GM18511 (cell line): Measurements from ENCODE around the gene FBXW8.

ENCODE experiments used
- ATAC-seq: cut with Tn5 transposase; IDR thresholded peaks from one replicate; pipeline ENCODE4 v1.9.1; 2021; ENCODE audit warnings: mild to moderate bottlenecking, moderate library complexity; ENCODE audit not compliant: unreplicated experiment

Gene FBXW8

DNA sequence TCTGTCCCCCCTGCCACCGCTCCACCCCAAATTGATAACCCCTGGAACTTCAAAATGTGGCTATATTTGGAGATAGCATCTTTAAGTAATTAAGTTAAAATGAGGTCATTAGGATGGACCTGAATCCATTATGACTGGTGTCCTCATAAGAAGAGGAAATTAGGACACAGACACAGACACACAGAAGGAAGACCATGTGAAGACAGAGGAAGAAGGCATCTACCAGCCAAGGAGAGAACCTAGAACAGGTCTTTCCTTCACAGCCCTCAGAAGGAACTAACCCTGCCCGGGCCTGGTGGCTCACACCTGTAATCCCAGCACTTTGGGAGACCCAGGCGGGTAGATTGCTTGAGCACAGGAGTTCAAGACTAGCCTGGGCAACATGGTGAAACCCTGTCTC is 25.9 kb upstream of the FBXW8 start:
- no peak for ATAC-seq

DNA sequence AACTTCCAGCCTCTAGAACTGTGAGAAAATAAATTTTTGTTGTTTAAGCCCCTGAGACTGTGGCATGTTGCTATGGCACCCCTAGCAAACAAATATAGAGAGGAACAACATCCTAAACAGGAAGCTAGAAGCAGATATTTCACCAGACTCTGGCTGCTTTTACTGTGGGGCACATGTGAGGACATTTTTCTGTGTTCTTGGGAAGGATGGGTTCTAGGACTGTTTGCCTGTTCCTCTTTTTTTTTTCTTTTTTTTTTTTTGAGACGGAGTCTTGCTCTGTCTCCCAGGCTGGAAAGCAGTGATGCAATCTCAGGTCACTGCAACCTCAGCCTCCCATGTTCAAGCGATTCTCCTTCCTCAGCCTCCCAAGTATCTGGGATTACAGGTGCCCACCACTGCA is 25.3 kb upstream of the FBXW8 start:
- ATAC-seq = no peak

DNA sequence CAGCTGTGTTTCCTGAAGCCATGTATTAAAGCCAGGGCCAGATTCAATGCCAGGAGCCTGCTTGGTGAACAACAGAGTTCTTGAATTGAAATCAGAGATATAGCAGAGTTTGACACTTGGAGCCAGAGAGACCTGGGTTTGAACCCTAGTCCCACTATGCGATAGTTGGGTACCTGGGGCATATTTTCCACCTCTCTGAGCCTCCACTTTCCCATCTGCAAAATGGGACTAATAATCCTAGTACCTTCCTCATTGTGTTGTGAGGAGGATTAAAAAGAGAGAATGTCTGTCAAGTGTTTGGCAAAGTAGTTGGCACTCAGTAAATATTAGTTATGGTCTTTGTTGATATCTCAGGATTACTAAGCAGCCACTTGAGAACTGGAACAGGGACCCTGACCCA is 23.5 kb upstream of the FBXW8 start:
- no peak for ATAC-seq

DNA sequence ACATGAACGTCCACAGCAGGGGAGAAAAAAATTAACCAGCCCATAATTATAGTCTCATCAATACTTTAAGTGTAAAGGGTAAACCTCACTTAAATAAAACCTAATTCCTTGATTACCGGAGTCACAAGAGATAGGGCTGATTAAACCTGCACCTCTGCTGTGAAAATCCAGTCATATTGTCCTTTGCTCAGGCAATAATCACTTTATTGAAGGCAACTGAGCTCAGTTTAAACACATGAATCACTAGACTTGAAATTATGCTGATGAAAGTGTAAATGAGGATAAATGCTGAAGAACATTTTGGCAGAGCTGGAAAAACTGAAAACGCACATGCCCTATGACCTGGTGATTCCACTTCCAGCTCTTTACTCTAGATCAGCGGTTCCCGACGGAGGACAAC is 22.9 kb upstream of the FBXW8 start:
- ATAC-seq = no peak

DNA sequence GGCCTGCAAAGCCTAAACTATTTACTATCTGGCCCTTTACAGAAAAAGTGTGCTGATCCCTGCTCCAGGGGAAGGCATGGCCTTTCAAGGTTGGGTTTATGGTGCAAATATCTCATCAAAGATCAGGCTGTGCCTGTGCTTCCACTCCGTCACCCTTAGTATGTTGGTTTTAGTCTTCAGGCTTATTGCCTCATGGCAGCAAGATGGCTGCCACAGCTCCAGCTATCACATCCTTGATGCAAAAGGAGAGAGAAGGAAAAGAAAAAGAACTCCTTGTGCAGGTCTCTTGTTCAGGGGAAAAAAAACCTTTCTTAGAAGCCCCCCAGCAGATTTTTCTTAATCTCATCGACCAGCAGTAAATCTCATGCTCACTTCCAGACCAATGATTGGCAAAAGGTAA is 20.4 kb upstream of the FBXW8 start:
- no peak for ATAC-seq

DNA sequence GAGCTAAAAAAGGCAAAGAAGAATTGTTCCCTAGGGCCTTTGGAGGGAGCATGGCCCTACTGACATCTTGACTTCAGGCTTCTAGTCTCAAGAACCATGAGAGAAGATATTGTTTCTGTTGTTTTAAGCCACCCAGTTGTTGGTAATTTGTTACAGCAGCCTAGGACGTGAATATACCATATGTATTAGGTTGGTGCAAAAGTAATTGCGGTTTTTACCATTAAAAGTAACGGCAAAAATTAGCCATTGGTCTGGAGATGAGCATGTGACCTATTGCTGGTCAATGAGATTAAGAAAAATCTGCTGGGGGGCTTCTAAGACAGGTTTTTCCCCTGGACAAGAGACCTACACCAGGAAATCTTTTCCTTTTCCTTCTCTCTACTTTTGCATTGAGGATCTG is 19.7 kb upstream of the FBXW8 start:
- ATAC-seq = no peak

DNA sequence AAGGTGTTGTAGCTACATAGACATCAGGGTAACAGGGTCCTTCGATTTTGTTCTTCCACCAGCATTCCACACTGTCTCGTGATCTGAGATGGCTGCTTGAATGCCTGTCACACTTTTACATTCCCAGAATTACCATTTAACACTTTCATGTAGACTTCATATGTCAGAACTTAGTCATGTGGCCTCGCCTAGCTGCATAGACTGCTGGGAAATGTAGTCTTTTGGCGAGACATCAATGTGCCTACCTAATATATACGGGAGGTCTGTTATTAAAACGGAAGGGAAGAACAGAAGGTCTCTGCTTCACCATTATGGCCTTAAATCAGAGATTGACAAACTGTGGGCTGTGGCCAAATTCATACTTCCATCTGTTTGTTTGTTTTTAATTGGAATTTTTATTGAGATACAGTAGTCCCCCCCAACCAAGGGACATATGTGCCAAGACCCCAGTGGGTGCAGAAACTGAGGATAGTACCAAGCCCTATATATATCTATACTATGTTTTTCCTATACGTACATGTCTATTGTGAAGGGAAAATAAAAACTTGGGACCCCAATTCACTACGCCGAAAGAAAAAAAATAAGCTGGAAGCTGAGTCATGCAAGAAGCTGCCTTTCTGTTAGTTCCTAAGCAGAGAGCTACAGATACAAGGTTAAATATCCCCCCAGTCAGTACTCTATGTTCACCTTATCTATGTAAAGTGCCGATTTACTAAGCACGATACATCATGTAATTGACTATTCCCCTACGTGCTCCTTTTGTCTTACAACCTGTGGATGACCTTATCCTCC is 18.2 kb upstream of the FBXW8 start:
- no peak for ATAC-seq

DNA sequence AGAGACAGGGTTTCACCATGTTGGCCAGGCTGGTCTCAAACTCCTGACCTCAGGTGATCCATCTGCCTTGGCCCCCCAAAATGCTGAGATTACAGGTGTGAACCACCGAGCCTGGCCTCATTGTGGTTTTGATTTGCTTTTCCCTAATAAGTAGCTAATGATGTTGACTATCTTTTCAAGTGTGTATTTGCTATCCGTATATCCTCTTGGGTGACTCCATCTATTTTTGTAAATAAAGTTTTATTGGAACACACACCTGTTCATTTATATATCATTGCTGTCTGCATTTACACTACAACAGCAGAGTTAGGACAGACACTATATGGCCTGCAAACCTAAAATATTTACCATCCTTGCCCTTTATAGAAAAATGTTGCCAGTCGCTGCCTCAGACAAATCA is 15.8 kb upstream of the FBXW8 start:
- ATAC-seq = no peak

DNA sequence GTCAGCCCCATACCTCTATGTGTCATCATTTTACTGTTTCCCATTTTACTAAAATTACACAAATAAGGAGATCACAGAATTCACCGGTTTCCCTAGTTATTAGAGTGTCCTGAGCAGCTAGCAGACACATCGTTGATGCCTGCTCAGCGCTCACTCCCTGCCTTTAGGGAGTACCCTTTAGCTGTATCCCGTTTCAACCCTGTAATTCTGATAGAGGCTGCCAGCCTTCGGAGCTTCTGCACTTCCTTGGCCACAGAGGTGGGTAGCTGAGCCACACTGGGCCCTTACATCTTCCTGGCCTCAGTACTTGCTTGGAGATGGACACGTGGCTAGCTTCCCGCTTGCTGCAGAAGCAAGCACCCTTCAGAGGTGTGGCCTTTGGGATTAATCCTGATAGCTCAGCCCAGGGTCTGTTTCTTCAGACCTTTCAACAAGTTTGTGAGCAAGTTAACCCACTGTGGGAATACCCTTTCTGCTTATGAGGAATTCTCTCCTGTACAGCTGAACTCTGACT is 14.3 kb upstream of the FBXW8 start:
- no peak for ATAC-seq

DNA sequence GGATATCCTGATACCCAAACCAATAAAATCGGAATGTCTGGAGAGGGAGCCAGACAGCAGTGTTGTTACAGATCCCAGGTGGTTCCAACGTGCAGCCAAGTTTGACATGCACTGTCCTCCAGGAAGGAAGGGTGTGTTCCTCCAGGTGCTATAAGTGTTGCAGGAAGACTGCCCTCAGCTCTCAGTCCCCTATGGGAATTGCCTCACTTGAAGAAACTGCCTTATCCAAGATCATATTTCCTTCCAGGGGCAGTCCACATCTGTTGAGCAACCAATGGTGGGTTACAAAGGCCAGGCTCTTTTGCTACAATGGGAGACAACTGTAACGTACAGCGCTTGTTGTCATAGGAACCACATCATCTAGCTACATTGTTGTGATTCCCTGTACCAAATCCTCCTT is 13.3 kb upstream of the FBXW8 start:
- no peak for ATAC-seq

- ATAC-seq = no peak
Observed at GRCh38 chr12:116898669-116899068, 12.1 kb upstream of the FBXW8 start.

DNA sequence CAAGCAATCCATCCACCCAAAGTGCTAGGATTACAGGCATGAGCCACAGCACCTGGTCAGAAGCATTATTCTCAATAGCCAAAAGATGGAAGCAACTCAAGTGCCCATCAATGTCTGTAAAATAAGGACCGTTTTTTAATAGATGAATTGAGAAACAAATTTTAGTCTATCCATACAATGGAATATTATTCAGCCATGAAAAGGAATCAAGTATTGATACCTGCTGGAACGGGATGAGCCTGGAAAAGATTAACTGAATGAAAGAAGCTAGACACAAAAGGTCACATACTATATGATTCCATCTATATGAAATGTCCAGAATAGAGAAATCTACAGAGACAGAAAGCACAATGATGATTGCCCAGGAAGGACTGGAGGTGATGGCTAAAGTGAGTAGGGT is 9.1 kb upstream of the FBXW8 start:
- ATAC-seq = no peak

- no peak for ATAC-seq
Observed at GRCh38 chr12:116903818-116904217, 6.9 kb upstream of the FBXW8 start.

- no peak for ATAC-seq
Observed at GRCh38 chr12:116906285-116906684, 4.5 kb upstream of the FBXW8 start.

GRCh38 chr12:116910280-116910644 is 488 bp upstream of the FBXW8 start:
- no peak for ATAC-seq

DNA sequence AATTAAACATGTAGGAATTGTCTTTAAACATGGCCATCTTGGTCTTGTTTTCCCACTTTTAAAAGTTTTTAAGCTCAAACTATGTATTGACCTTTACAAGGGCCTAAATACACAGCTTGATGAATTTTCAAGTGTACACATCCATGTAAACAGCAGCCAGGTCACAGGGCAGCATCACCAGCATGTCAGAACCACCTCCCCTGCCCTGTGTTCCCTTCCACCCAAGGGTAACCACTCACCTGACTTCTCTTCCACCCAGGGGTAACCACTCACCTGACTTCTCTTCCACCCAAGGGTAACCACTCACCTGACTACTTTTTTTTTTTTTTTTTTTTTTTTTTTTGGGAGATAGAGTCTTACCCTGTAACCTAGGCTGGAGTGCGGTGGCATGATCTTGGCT is 4.6 kb downstream of the FBXW8 start:
- ATAC-seq = no peak

DNA sequence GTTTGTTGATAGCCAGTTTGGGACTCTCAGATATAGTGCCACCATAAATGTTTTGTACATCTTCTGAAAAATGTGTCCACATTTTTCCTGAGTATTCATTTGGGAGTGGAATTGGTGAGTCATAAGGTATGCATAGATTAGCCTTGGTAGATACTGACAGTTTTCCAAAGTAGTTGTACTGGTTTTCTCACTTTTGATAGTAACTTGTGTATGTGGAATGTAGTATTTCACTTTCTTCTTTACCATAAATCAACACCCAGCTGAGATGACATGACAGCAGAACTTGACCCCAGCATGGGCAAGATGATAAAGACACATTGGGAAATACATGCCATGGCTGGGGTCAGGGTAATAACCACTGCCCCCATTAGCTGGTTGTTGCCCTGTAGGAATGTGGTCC is 5.4 kb downstream of the FBXW8 start:
- ATAC-seq = no peak

- ATAC-seq = peak; percentile 97
Observed at GRCh38 chr12:116916714-116917114, 6.0 kb downstream of the FBXW8 start.

DNA sequence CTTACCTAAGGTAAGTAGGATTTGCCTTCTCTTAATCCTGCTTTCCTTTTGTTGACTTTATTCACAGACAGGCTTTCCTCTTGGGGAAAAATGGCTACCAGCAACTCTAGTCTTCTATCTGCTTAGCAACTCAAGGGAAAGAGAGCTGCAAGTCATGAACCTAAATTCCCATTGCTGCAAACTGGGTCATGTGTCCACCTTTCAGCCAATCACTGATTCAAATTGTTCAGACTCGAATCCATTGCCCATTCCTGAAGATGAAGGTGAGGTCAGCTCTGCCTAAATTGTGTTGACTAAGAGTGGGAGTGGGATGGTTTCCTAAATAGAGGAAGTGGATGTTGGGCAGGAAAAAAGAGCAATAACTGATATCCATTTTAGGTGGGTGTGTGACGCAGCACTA is 7.7 kb downstream of the FBXW8 start:
- ATAC-seq = no peak

DNA sequence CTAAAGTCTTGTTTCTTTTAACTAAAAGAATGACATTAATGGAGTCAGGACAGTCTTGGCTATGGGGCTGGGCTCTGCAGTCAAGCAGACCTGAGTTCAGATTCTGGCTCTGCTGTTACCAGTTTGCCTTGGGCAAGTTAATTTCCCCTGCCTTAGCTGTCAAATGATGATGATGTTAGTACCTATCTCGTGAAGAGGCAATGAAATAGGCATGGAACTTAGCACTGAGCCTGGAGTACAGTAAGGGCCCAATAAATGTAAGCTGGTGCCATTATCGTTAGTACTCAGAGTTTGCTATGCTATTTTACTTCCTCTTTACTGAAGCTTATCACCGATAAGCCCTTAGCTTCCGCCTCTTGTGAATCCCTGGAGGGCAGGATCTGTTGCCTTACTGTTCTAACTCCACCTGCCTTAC is 8.5 kb downstream of the FBXW8 start:
- no peak for ATAC-seq

GRCh38 chr12:116919706-116920485 is 9.1 kb downstream of the FBXW8 start:
- no peak for ATAC-seq

DNA sequence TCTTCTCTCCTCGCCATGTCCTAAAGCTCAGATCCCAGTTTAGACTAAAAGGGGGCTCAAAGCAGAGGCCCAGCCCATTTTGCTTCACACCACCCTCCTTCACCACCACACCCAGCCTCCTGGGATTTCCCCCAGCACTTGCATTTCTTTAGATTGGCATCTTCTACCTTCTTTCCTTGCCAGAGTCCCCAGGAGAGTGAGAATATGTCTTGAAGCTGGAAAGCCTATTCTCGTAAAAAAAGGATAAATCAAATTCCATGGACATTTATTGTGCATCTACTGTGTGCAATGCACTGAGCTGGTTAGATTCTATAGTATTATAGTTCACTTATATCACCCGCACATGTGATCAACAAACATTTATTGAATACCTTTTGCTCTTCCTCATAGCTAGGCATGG is 10.2 kb downstream of the FBXW8 start:
- no peak for ATAC-seq
